Keratinocyte (primary cell): ENCODE results near the gene CDHR2. TPM values are rescaled to one million over a fixed set of nuclear protein-coding genes. Genes with fewer than 3 reads are reported as not detected.

Source experiments
- DNase-seq: peaks from one replicate; pipeline ENCODE4 v3.0.0-alpha.2; 2011; ENCODE audit warnings: low read depth, missing footprints, low spot score
- FAIRE-seq: peaks from 2 replicates; lab custom pipeline; 2011; peaks lifted over from hg19 to GRCh38; lab: Jason Lieb, UNC
- H2AFZ ChIP-seq: 2 replicates; pipeline ENCODE4 v1.6.0; 2012; ENCODE audit warnings: low read length, control low read depth, inconsistent platforms; ENCODE audit not compliant: control insufficient read depth
- H3K27ac ChIP-seq: 2 replicates; pipeline ENCODE4 v1.5.1; 2011; ENCODE audit warnings: low read length; ENCODE audit not compliant: control insufficient read depth, insufficient read depth
- H3K27me3 ChIP-seq: 3 replicates; pipeline ENCODE4 v1.6.0; 2011; ENCODE audit warnings: low read length; ENCODE audit not compliant: control insufficient read depth, insufficient read depth; ENCODE audit errors: extremely low read depth
- H3K36me3 ChIP-seq, 2 experiments: 2 replicates in 1 of 2; 3 replicates in 1 of 2; pipeline ENCODE4 v1.5.1; 2011; ENCODE audit warnings: low read length in 2 of 2, mild to moderate bottlenecking in 1 of 2; ENCODE audit not compliant: control insufficient read depth in 2 of 2, insufficient read depth in 2 of 2; ENCODE audit errors: extremely low read depth in 1 of 2
- H3K4me1 ChIP-seq: 3 replicates; pipeline ENCODE4 v1.5.1; 2011; ENCODE audit warnings: low read length; ENCODE audit not compliant: control insufficient read depth, insufficient read depth; ENCODE audit errors: extremely low read depth
- H3K4me2 ChIP-seq: 3 replicates; pipeline ENCODE4 v1.6.0; 2011; ENCODE audit warnings: low read depth, low read length; ENCODE audit not compliant: control insufficient read depth, insufficient read depth; ENCODE audit errors: extremely low read depth
- H3K4me3 ChIP-seq, 3 experiments: fragments of 200-600 bp in 1 of 3; sonication (generic) in 1 of 3; 2 replicates in 2 of 3; 3 replicates in 1 of 3; pipeline ENCODE4 v1.5.1; 2011 to 2016; ENCODE audit warnings: low read length in 3 of 3, mild to moderate bottlenecking in 3 of 3, control low read depth in 2 of 3, inconsistent platforms in 1 of 3, low read depth in 1 of 3, mixed read lengths in 1 of 3, mixed run types in 1 of 3, moderate library complexity in 1 of 3; ENCODE audit not compliant: control insufficient read depth in 2 of 3, insufficient read depth in 2 of 3; ENCODE audit errors: extremely low read depth in 1 of 3
- H3K79me2 ChIP-seq: 2 replicates; pipeline ENCODE4 v1.6.0; 2012; ENCODE audit warnings: low read length; ENCODE audit not compliant: control insufficient read depth, insufficient read depth
- H3K9ac ChIP-seq: 3 replicates; pipeline ENCODE4 v1.6.0; 2011; ENCODE audit warnings: low read length; ENCODE audit not compliant: control insufficient read depth, insufficient read depth; ENCODE audit errors: extremely low read depth
- H3K9me1 ChIP-seq: 3 replicates; pipeline ENCODE4 v1.6.0; 2011; ENCODE audit warnings: low read length; ENCODE audit not compliant: control insufficient read depth, insufficient read depth; ENCODE audit errors: extremely low read depth
- H3K9me3 ChIP-seq: 2 replicates; pipeline ENCODE4 v1.5.1; 2012; ENCODE audit warnings: low read depth, low read length; ENCODE audit not compliant: control insufficient read depth
- H4K20me1 ChIP-seq: 3 replicates; pipeline ENCODE4 v1.6.0; 2011; ENCODE audit warnings: low read length; ENCODE audit not compliant: control insufficient read depth, insufficient read depth; ENCODE audit errors: extremely low read depth
- CTCF ChIP-seq, 3 experiments: IDR thresholded peaks in 1 of 3; conservative IDR thresholded peaks in 1 of 3; optimal IDR thresholded peaks in 1 of 3; 2 replicates in 2 of 3; 3 replicates in 1 of 3; pipeline versions ENCODE3 to v1.5.1; 2011; ENCODE audit warnings: low read length in 3 of 3, mild to moderate bottlenecking in 3 of 3, moderate library complexity in 2 of 3, control low read depth in 1 of 3, inconsistent platforms in 1 of 3; ENCODE audit not compliant: insufficient read depth in 2 of 3; ENCODE audit errors: extremely low read depth in 1 of 3
- EZH2 ChIP-seq: IDR thresholded peaks from one replicate; pipeline ENCODE4 v1.6.1; 2012; ENCODE audit warnings: inconsistent platforms, mild to moderate bottlenecking, low read length, moderate library complexity
- dilution Hi-C: fragments of 300-500 bp; cut with MboI; formaldehyde crosslinking; loops from one replicate; pipeline ENCODE4 v1.7.0; 2020; ENCODE audit warnings: low sequenced_read_pairs; ENCODE audit not compliant: extremely low pct_ligation_motif_present
- polyA plus RNA-seq, 5 experiments: library from polyadenylated mRNA; depleted of rRNA in 3 of 5; stranded (reverse) in 3 of 5; stranded (forward) in 1 of 5; unstranded in 1 of 5; fragments of >200 nt; gene quantifications; 1 replicate in 1 of 5; 2 replicates in 3 of 5; 3 replicates in 1 of 5; pipeline versions ENCODE4 v1.2.1 to v1.2.3, GENCODE V29; 2011 to 2012; ENCODE audit warnings: missing spikeins in 2 of 5, low read depth in 1 of 5, low replicate concordance in 1 of 5

Gene CDHR2
- polyA plus RNA-seq, 1 donor (not counting 4 experiments of a cell fraction or from before 2014, with no cell fraction given), result not detected

- no peaks in the 10 kb centered on the region for H4K20me1 ChIP-seq
- no peak for TF ChIP-seq CTCF (optimal IDR thresholded peaks at IDR 0.05 in 1 of 3, IDR thresholded peaks at IDR 0.05 in 1 of 3, conservative IDR thresholded peaks at IDR 0.05 in 1 of 3; ENCODE audit: extremely low read depth in 1 of 3, insufficient read depth in 2 of 3, low read length in 3 of 3)
- TF ChIP-seq EZH2, result no peak
- peaks cover 14% of the 10 kb centered on the region for H3K4me1 ChIP-seq
- no peak overlapping the region for H3K27ac ChIP-seq
- H3K4me2 ChIP-seq, result peak overlapping the region; percentile 38
- no peaks in the 10 kb centered on the region for H3K36me3 ChIP-seq
- DNase-seq (no peak), FAIRE-seq (no peak)
- H3K9ac ChIP-seq, result no peak overlapping the region
- no peaks in the 10 kb centered on the region for H3K79me2 ChIP-seq
- no peaks in the 10 kb centered on the region for H3K9me3 ChIP-seq
- no peak overlapping the region for H3K4me3 ChIP-seq
- no peaks in the 10 kb centered on the region for H3K9me1 ChIP-seq
- dilution Hi-C loops, result no loop called here
- H2AFZ ChIP-seq, result no peak overlapping the region
- H3K27me3 ChIP-seq, result peaks cover 25% of the 10 kb centered on the region
Observed at GRCh38 chr5:176620333-176620981, 71.3 kb downstream of the CDHR2 start.

- no peak for TF ChIP-seq EZH2
- TF ChIP-seq CTCF (optimal IDR thresholded peaks at IDR 0.05 in 1 of 3, IDR thresholded peaks at IDR 0.05 in 1 of 3, conservative IDR thresholded peaks at IDR 0.05 in 1 of 3; ENCODE audit: extremely low read depth in 1 of 3, insufficient read depth in 2 of 3, low read length in 3 of 3), result no peak
- Histone ChIP-seq H3K9ac (no peak overlapping the region), H3K9me3 (no peaks in the 10 kb centered on the region), H3K4me2 (no peak overlapping the region), H2AFZ (no peak overlapping the region), H3K9me1 (no peaks in the 10 kb centered on the region), H3K36me3 (no peaks in the 10 kb centered on the region), H3K27me3 (peaks cover 25% of the 10 kb centered on the region), H3K4me3 (no peak overlapping the region), H3K4me1 (peaks cover 23% of the 10 kb centered on the region), H4K20me1 (peaks cover 4% of the 10 kb centered on the region), H3K79me2 (no peaks in the 10 kb centered on the region), H3K27ac (no peak overlapping the region)
- no peak for DNase-seq
- FAIRE-seq, result no peak
- dilution Hi-C loops, result no loop called here
Observed at GRCh38 chr5:176621661-176622079, 72.5 kb downstream of the CDHR2 start.
